Mesendoderm (in vitro differentiated cells): Measurements from ENCODE around the gene CASKIN2.

Source experiments
- DNase-seq: peaks from one replicate; pipeline ENCODE4 v3.0.0; 2013
- H2AK5ac ChIP-seq: 2 replicates; pipeline ENCODE4 v1.6.1; 2013; ENCODE audit warnings: low read length, inconsistent platforms
- H2BK120ac ChIP-seq: 2 replicates; pipeline ENCODE4 v1.6.1; 2013; ENCODE audit warnings: low read depth, mild to moderate bottlenecking, low read length, moderate library complexity, mixed read lengths
- H2BK15ac ChIP-seq: replicated peaks from 2 replicates; pipeline ENCODE4 v1.6.1; 2013; ENCODE audit warnings: low read depth, mild to moderate bottlenecking, moderate library complexity
- H2BK5ac ChIP-seq: 2 replicates; pipeline ENCODE4 v1.6.1; 2013; ENCODE audit warnings: low read length, inconsistent platforms
- H3K18ac ChIP-seq: 2 replicates; pipeline ENCODE4 v1.6.1; 2013; ENCODE audit warnings: mild to moderate bottlenecking, low read length, mixed read lengths
- H3K23ac ChIP-seq: one replicate; pipeline ENCODE4 v1.6.1; 2013; ENCODE audit warnings: low read length
- H3K27ac ChIP-seq: 2 replicates; pipeline ENCODE4 v1.5.1; 2013; ENCODE audit warnings: low read depth, mild to moderate bottlenecking, inconsistent platforms, low read length, moderate library complexity
- H3K27me3 ChIP-seq: 2 replicates; pipeline ENCODE4 v1.6.1; 2013; ENCODE audit warnings: low read length, control low read depth, mild to moderate bottlenecking, inconsistent platforms; ENCODE audit not compliant: insufficient read depth, poor library complexity
- H3K36me3 ChIP-seq: 2 replicates; pipeline ENCODE4 v1.6.1; 2013; ENCODE audit warnings: low read length, inconsistent platforms; ENCODE audit not compliant: control insufficient read depth, insufficient read depth
- H3K4ac ChIP-seq: one replicate; pipeline ENCODE4 v1.6.1; 2013; ENCODE audit warnings: low read depth, mild to moderate bottlenecking, low read length, moderate library complexity
- H3K4me1 ChIP-seq: 2 replicates; pipeline ENCODE4 v1.6.1; 2013; ENCODE audit warnings: low read depth, low read length, inconsistent platforms; ENCODE audit not compliant: control insufficient read depth
- H3K4me2 ChIP-seq: 2 replicates; pipeline ENCODE4 v1.6.1; 2013; ENCODE audit warnings: low read length
- H3K4me3 ChIP-seq: 2 replicates; pipeline ENCODE4 v1.5.1; 2013; ENCODE audit warnings: mild to moderate bottlenecking, low read length
- H3K56ac ChIP-seq: one replicate; pipeline ENCODE4 v1.6.1; 2013; ENCODE audit warnings: low read length
- H3K79me1 ChIP-seq: 2 replicates; pipeline ENCODE4 v1.6.1; 2013; ENCODE audit warnings: low read length, inconsistent platforms
- H3K79me2 ChIP-seq: 2 replicates; pipeline ENCODE4 v1.6.1; 2013; ENCODE audit warnings: mild to moderate bottlenecking, low read length; ENCODE audit not compliant: control insufficient read depth, insufficient read depth
- H3K9ac ChIP-seq: 2 replicates; pipeline ENCODE4 v1.6.1; 2013; ENCODE audit warnings: low read length, inconsistent platforms
- H4K5ac ChIP-seq: one replicate; pipeline ENCODE4 v1.6.1; 2013; ENCODE audit warnings: low read length
- H4K8ac ChIP-seq: one replicate; pipeline ENCODE4 v1.6.1; 2013; ENCODE audit warnings: low read depth, mild to moderate bottlenecking, control low read depth, low read length, moderate library complexity
- WGBS: extraction: QIAGEN DNeasy Blood & Tissue Kit; methylation state at CpG from one replicate; pipeline ENCODE4 v1.1.7; 2013; ENCODE audit warnings: low lambda C conversion rate, missing lambda C conversion rate; ENCODE audit not compliant: insufficient coverage; ENCODE audit errors: extremely low coverage; 5-methylcytosine and 5-hydroxymethylcytosine counted together

CASKIN2 gene

DNA sequence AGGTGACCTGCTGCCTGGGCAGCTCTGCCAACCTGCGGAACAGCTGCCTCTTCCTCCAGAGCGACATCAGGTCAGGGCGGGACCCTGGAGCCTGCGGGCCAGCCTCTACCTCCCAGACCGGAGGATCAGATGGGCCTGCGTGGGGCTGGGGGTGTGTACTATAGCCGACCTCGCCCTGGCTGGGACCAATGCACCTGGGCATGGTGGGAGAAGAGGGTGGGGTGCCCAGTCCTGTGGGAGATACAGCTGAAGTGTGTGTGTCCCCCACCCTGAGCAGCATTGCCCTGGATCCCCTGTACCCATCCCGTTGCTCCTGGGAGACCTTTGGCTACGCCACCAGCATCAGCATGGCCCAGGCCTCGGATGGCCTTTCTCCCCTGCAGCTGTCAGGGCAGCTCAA, 19.3 kb downstream of the CASKIN2 start:
- H3K27ac ChIP-seq, result no peak overlapping the region
- peaks cover 2% of the 10 kb centered on the region for H3K36me3 ChIP-seq

GRCh38 chr17:75494326-75494877, 20.9 kb downstream of the CASKIN2 start:
- H3K4ac ChIP-seq, result no peak overlapping the region
- H3K18ac ChIP-seq, result no peak overlapping the region
- H4K8ac ChIP-seq, result no peak overlapping the region
- H3K4me3 ChIP-seq, result no peak overlapping the region
- no peak overlapping the region for H3K56ac ChIP-seq
- no peak overlapping the region for H2BK15ac ChIP-seq
- H2BK120ac ChIP-seq, result no peak overlapping the region
- no peak for DNase-seq
- H3K9ac ChIP-seq, result no peak overlapping the region
- H3K36me3 ChIP-seq, result peaks cover 2% of the 10 kb centered on the region
- no peak overlapping the region for H3K27ac ChIP-seq
- H3K4me1 ChIP-seq, result no peaks in the 10 kb centered on the region
- no peak overlapping the region for H2BK5ac ChIP-seq
- H4K5ac ChIP-seq, result no peak overlapping the region
- WGBS, result no CpG with 5 or more reads among the region's 14 CpGs
- H3K27me3 ChIP-seq, result no peaks in the 10 kb centered on the region
- H3K4me2 ChIP-seq, result no peak overlapping the region
- H3K79me1 ChIP-seq, result no peaks in the 10 kb centered on the region
- H2AK5ac ChIP-seq, result no peak overlapping the region
- H3K79me2 ChIP-seq, result no peaks in the 10 kb centered on the region
- no peak overlapping the region for H3K23ac ChIP-seq

More for the DNA sequence above, 19.3 kb downstream of the CASKIN2 start:
- H4K5ac ChIP-seq, result no peak overlapping the region
- H3K23ac ChIP-seq, result no peak overlapping the region
- no peak for DNase-seq
- no peak overlapping the region for H3K4me3 ChIP-seq
- no peaks in the 10 kb centered on the region for H3K4me1 ChIP-seq
- H2BK5ac ChIP-seq, result no peak overlapping the region
- H3K4me2 ChIP-seq, result no peak overlapping the region
- no peak overlapping the region for H3K4ac ChIP-seq
- H2AK5ac ChIP-seq, result no peak overlapping the region
- no peak overlapping the region for H3K18ac ChIP-seq
- H2BK15ac ChIP-seq, result no peak overlapping the region
- H3K9ac ChIP-seq, result no peak overlapping the region
- no peak overlapping the region for H2BK120ac ChIP-seq
- no peaks in the 10 kb centered on the region for H3K27me3 ChIP-seq
- H4K8ac ChIP-seq, result no peak overlapping the region
- WGBS, result no CpG with 5 or more reads among the region's 11 CpGs
- no peak overlapping the region for H3K56ac ChIP-seq
- H3K79me1 ChIP-seq, result no peaks in the 10 kb centered on the region
- H3K79me2 ChIP-seq, result no peaks in the 10 kb centered on the region

- no peaks in the 10 kb centered on the region for H3K79me2 ChIP-seq
- no peak overlapping the region for H3K56ac ChIP-seq
- no peak overlapping the region for H2AK5ac ChIP-seq
- no peak overlapping the region for H2BK5ac ChIP-seq
- no peak overlapping the region for H4K8ac ChIP-seq
- H3K4me1 ChIP-seq, result no peaks in the 10 kb centered on the region
- no peak overlapping the region for H2BK120ac ChIP-seq
- no peak overlapping the region for H3K4me2 ChIP-seq
- no peak overlapping the region for H2BK15ac ChIP-seq
- no peak overlapping the region for H3K4ac ChIP-seq
- H3K18ac ChIP-seq, result no peak overlapping the region
- H4K5ac ChIP-seq, result no peak overlapping the region
- H3K4me3 ChIP-seq, result no peak overlapping the region
- no peak overlapping the region for H3K23ac ChIP-seq
- H3K79me1 ChIP-seq, result no peaks in the 10 kb centered on the region
- no CpG with 5 or more reads among the region's 23 CpGs for WGBS
- peaks cover 2% of the 10 kb centered on the region for H3K36me3 ChIP-seq
- H3K27me3 ChIP-seq, result no peaks in the 10 kb centered on the region
- H3K9ac ChIP-seq, result no peak overlapping the region
- no peak overlapping the region for H3K27ac ChIP-seq
- no peak for DNase-seq
These were observed 21.7 kb downstream of the CASKIN2 start for GRCh38 chr17:75493476-75494129.

DNA sequence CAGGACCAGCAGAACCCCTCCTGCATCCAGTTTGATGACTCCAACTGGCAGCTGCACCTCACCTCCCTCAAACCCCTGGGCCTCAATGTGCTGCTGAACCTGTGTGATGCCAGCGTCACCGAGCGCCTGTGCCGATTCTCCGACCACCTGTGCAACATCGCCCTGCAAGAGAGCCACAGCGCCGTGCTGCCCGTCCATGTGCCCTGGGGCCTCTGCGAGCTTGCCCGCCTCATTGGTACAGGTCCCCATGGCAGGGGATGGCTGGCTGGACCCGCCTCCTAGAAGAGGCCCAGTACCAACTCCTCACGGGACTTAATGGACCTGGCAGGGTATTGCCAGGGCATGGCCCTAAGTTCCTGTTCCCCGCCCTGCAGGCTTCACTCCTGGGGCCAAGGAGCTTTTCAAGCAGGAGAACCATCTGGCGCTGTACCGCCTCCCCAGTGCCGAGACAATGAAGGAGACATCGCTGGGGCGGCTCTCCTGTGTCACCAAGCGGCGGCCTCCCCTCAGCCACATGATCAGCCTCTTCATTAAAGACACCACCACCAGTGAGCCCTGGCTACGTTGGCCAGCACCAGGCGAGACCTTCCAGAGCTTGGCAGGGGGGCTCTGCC, 22.7 kb downstream of the CASKIN2 start:
- no peak overlapping the region for H3K4ac ChIP-seq
- H2AK5ac ChIP-seq, result no peak overlapping the region
- H3K79me2 ChIP-seq, result no peaks in the 10 kb centered on the region
- DNase-seq, result no peak
- no peak overlapping the region for H4K5ac ChIP-seq
- H4K8ac ChIP-seq, result no peak overlapping the region
- H2BK5ac ChIP-seq, result no peak overlapping the region
- H3K56ac ChIP-seq, result no peak overlapping the region
- H2BK120ac ChIP-seq, result no peak overlapping the region
- H3K18ac ChIP-seq, result no peak overlapping the region
- H3K36me3 ChIP-seq, result peaks cover 2% of the 10 kb centered on the region
- WGBS, result no CpG with 5 or more reads among the region's 23 CpGs
- H3K4me2 ChIP-seq, result no peak overlapping the region
- no peaks in the 10 kb centered on the region for H3K4me1 ChIP-seq
- H3K4me3 ChIP-seq, result no peak overlapping the region
- H3K79me1 ChIP-seq, result no peaks in the 10 kb centered on the region
- H2BK15ac ChIP-seq, result no peak overlapping the region
- H3K23ac ChIP-seq, result no peak overlapping the region
- H3K9ac ChIP-seq, result no peak overlapping the region
- no peak overlapping the region for H3K27ac ChIP-seq
- no peaks in the 10 kb centered on the region for H3K27me3 ChIP-seq

DNA sequence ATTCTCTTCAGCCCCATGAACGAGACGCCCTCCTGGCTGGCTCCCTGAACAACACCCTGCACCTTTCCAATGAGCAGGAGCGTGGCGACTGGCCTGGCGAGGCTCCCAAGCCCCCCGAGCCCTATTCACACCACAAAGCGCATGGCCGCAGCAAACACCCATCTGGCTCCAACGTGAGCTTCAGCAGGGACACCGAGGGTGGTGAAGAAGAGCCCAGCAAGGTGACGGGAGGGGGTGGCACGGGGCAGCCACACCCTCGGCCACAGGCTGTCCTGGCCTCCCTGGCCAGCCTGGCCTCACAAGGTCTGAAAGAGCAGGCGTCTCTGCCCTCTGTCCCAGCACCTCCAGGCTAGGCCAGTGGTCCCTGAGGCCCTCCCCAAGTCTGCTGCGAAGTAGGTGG, 23.7 kb downstream of the CASKIN2 start:
- no peaks in the 10 kb centered on the region for H3K79me1 ChIP-seq
- no peak overlapping the region for H3K56ac ChIP-seq
- H3K36me3 ChIP-seq, result peaks cover 2% of the 10 kb centered on the region
- no peak overlapping the region for H2BK5ac ChIP-seq
- H4K8ac ChIP-seq, result no peak overlapping the region
- H3K9ac ChIP-seq, result no peak overlapping the region
- no peak overlapping the region for H2BK15ac ChIP-seq
- no peak overlapping the region for H3K23ac ChIP-seq
- H3K4ac ChIP-seq, result no peak overlapping the region
- no peak overlapping the region for H3K4me3 ChIP-seq
- H3K18ac ChIP-seq, result no peak overlapping the region
- H2AK5ac ChIP-seq, result no peak overlapping the region
- H2BK120ac ChIP-seq, result no peak overlapping the region
- no peak overlapping the region for H3K27ac ChIP-seq
- no peak for DNase-seq
- H3K79me2 ChIP-seq, result no peaks in the 10 kb centered on the region
- no peaks in the 10 kb centered on the region for H3K4me1 ChIP-seq
- WGBS, result no CpG with 5 or more reads among the region's 15 CpGs
- H4K5ac ChIP-seq, result no peak overlapping the region
- H3K27me3 ChIP-seq, result no peaks in the 10 kb centered on the region
- no peak overlapping the region for H3K4me2 ChIP-seq
